SU-DHL-6 (cell line): ENCODE measurements around the gene HSPA9.

Experiments used
- H2AFZ ChIP-seq: fragments of 200-600 bp; sonication (generic); 2 replicates; pipeline ENCODE4 v1.6.1; 2014; ENCODE audit warnings: low read depth, mild to moderate bottlenecking, moderate library complexity, mixed read lengths, antibody characterized with exemption, low read length; ENCODE audit not compliant: severe bottlenecking
- H3F3A ChIP-seq: fragments of 200-600 bp; shearing (Covaris generic); 2 replicates; pipeline ENCODE4 v1.6.0; 2016; ENCODE audit warnings: antibody characterized with exemption, mild to moderate bottlenecking; ENCODE audit not compliant: insufficient read depth
- H3K27ac ChIP-seq: fragments of 200-600 bp; sonication (generic); 2 replicates; pipeline ENCODE4 v1.5.1; 2016; ENCODE audit warnings: low read depth, mild to moderate bottlenecking, low read length, moderate library complexity, mixed read lengths
- H3K27me3 ChIP-seq: fragments of 200-600 bp; sonication (generic), shearing (Covaris generic); 2 replicates; pipeline ENCODE4 v1.6.0; 2014; ENCODE audit warnings: mild to moderate bottlenecking, low read length
- H3K36me3 ChIP-seq: fragments of 200-600 bp; sonication (generic); 2 replicates; pipeline ENCODE4 v1.6.1; 2014; ENCODE audit warnings: mild to moderate bottlenecking, low read length, mixed read lengths
- H3K4me2 ChIP-seq: fragments of 300-600, 200-600 bp; shearing (Covaris generic), sonication (generic); 2 replicates; pipeline ENCODE4 v1.6.0; 2014; ENCODE audit warnings: low read length, low read depth, mild to moderate bottlenecking; ENCODE audit not compliant: poor library complexity, severe bottlenecking
- H3K4me3 ChIP-seq: fragments of 200-600 bp; sonication (generic); 2 replicates; pipeline ENCODE4 v1.5.1; 2014; ENCODE audit warnings: antibody characterized with exemption, low read length, mild to moderate bottlenecking, mixed read lengths; ENCODE audit not compliant: insufficient read depth, poor library complexity, severe bottlenecking
- H3K79me2 ChIP-seq: fragments of 200-600 bp; sonication (generic); 2 replicates; pipeline ENCODE4 v1.6.1; 2014; ENCODE audit warnings: mild to moderate bottlenecking, low read length, moderate library complexity; ENCODE audit not compliant: insufficient read depth
- H3K9ac ChIP-seq: fragments of 200-600 bp; sonication (generic); 2 replicates; pipeline ENCODE4 v1.7.0; 2014; ENCODE audit warnings: mild to moderate bottlenecking, low read length
- H3K9me2 ChIP-seq: fragments of 200-600 bp; sonication (generic); replicated peaks from 2 replicates; pipeline ENCODE4 v1.6.1; 2014; ENCODE audit warnings: low read length; ENCODE audit not compliant: insufficient read depth
- H3K9me3 ChIP-seq: fragments of 200-600 bp; sonication (generic); 2 replicates; pipeline ENCODE4 v1.6.1; 2014; ENCODE audit warnings: low read length, mixed read lengths; ENCODE audit not compliant: insufficient read depth
- H4K20me1 ChIP-seq: fragments of 200-600 bp; sonication (generic); 2 replicates; pipeline ENCODE4 v1.6.1; 2014; ENCODE audit warnings: low read depth, mild to moderate bottlenecking, antibody characterized with exemption, low read length, moderate library complexity, mixed read lengths
- CTCF ChIP-seq: fragments of 200-600 bp; sonication (generic); IDR thresholded peaks from one replicate; pipeline ENCODE4 v1.5.1; 2017; ENCODE audit warnings: antibody characterized with exemption, mild to moderate bottlenecking, low read length, moderate library complexity; ENCODE audit not compliant: insufficient read depth, poor library complexity, severe bottlenecking
- EZH2phosphoT487 ChIP-seq: fragments of 200-600 bp; sonication (generic), shearing (Covaris generic); conservative IDR thresholded peaks from 2 replicates; pipeline ENCODE4 v1.6.1; 2018; ENCODE audit warnings: mild to moderate bottlenecking, antibody characterized with exemption, low read length, moderate library complexity, mixed read lengths

The HSPA9 gene

GRCh38 chr5:138528208-138528607 is 47.0 kb downstream of the HSPA9 start:
- Histone ChIP-seq H3K4me2 (no peak overlapping the region), H3K36me3 (no peaks in the 10 kb centered on the region; the same call in 1 of the 2 replicates), H3K9me3 (no peaks in the 10 kb centered on the region), H3K4me3 (no peak overlapping the region), H3K9me2 (no peaks in the 10 kb centered on the region), H3F3A (peaks cover 3% of the 10 kb centered on the region; the same call in 1 of the 2 replicates), H3K79me2 (peaks cover 95% of the 10 kb centered on the region), H3K9ac (no peak overlapping the region), H2AFZ (no peak overlapping the region), H4K20me1 (peaks cover 39% of the 10 kb centered on the region), H3K27ac (no peak overlapping the region), H3K27me3 (no peaks in the 10 kb centered on the region)
- TF ChIP-seq CTCF (no peak), EZH2phosphoT487 (no peak)

- Histone ChIP-seq H3K9me2 (no peaks in the 10 kb centered on the region), H3K79me2 (peaks cover 95% of the 10 kb centered on the region), H2AFZ (no peak overlapping the region), H3F3A (peaks cover 3% of the 10 kb centered on the region; the same call in 1 of the 2 replicates), H3K4me3 (no peak overlapping the region), H4K20me1 (peaks cover 34% of the 10 kb centered on the region), H3K4me2 (no peak overlapping the region), H3K9me3 (no peaks in the 10 kb centered on the region), H3K36me3 (no peaks in the 10 kb centered on the region; the same call in 1 of the 2 replicates), H3K27ac (no peak overlapping the region), H3K27me3 (no peaks in the 10 kb centered on the region), H3K9ac (no peak overlapping the region)
- no peak for TF ChIP-seq CTCF
- no peak for TF ChIP-seq EZH2phosphoT487
These were observed 48.0 kb downstream of the HSPA9 start for GRCh38 chr5:138527170-138527569.

- TF ChIP-seq EZH2phosphoT487 = no peak
- no peak for TF ChIP-seq CTCF
- no peak overlapping the region for H3K4me3 ChIP-seq
- no peak overlapping the region for H3K27ac ChIP-seq
- H3K9me2 ChIP-seq = no peaks in the 10 kb centered on the region
- peaks cover 7% of the 10 kb centered on the region for H3F3A ChIP-seq
- H3K79me2 ChIP-seq = peaks cover 91% of the 10 kb centered on the region
- peaks cover 7% of the 10 kb centered on the region; the same call in 1 of the 2 replicates for H3K36me3 ChIP-seq
- H2AFZ ChIP-seq = no peak overlapping the region
- no peak overlapping the region for H3K9ac ChIP-seq
- H4K20me1 ChIP-seq = peaks cover 21% of the 10 kb centered on the region
- H3K27me3 ChIP-seq = no peaks in the 10 kb centered on the region
- no peaks in the 10 kb centered on the region for H3K9me3 ChIP-seq
- no peak overlapping the region for H3K4me2 ChIP-seq
These were observed 51.8 kb downstream of the HSPA9 start for GRCh38 chr5:138523406-138523805.
